Measurements from ENCODE around the gene FBP2. TPM values are rescaled to one million over a fixed set of nuclear protein-coding genes. Genes with fewer than 3 reads are reported as not detected.

Gene FBP2
- not detected in 2 replicates for total RNA-seq (2014; rRNA removed; shearing (Covaris generic))
- total RNA-seq (2022): not detected in 2 replicates
- Bru-seq, nascent RNA: percentile 12 among the genes with signal in this experiment
- not detected for BruChase-seq, experiment 1, labeled RNA remaining after a 6-hour chase
- percentile 9 among the genes with signal in this experiment for BruChase-seq, experiment 2, labeled RNA remaining after a 2-hour chase
- long read RNA-seq, partial matches to known transcripts: 0 of 6 reads
- long read RNA-seq, other reads (novel, unspliced or antisense): 6 of 6 reads

DNA sequence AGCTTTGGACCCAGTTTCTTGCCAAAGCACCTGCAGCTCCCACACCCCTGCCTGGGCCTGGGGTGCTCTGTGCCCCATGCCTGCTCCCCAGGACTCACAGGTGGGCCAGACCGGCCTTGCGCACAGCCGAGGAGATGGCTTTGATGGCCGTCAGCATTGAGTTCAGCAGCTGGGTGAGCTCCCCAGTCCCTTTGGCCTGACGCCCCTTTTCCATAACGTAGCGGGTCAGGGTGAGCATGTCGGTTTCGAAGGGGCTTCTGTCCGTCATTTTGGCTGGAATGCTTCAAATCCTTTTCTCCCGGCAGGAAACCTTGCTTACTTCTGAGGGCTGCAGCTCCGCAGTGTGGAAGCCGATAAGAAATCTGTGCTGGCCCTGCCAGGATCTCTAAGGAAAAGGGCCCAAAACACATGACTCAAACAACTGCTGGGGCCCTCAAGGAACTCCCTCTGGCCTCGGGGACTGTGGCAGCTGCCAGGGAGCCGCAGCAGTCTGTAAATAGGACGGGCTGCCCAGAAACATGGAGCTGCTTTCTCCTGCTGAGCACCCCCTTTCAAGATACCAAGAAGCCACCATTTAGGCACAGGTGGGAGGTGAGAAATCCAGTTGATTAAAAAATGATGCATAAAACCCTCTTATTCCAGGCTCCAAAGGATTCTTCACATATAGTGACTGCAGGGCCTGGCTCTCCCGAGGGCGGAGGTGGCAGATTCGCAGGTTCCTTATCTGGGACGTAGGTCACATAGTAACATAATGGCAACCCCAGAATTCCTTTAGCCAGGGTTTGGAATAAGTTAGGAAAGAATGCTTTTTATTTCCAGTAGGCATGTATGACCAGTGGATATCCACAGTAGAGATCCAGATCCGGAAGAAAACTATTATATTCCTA is at the start of gene FBP2:
FBP2 (minus strand) TSS at position 366 of the 887 bp plus-strand sequence; CDS start at position 268, 98 bp downstream.
- ChIA-PET CTCF (ENCODE audit: unreplicated experiment) (no interaction called here), POLR2A (no interaction called here)
- Histone ChIP-seq H3K4me3 (ENCODE audit: low read depth, low read length, poor library complexity, severe bottlenecking) (no peak within 1 kb of the TSS), H3K27ac (ENCODE audit: low read depth, low read length, poor library complexity, severe bottlenecking) (no peak within 1 kb of the TSS), H3K9me2 (ENCODE audit: insufficient read depth, low read length) (no peaks in the 10 kb centered on the region), H4K20me1 (ENCODE audit: insufficient read depth, low read length) (no peaks in the 10 kb centered on the region), H3K79me2 (ENCODE audit: insufficient read depth, low read depth, low read length) (no peaks in the 10 kb centered on the region), H3K4me1 (ENCODE audit: insufficient read depth, low read length, poor library complexity, severe bottlenecking) (peaks cover 33% of the 10 kb centered on the region), H3K4me2 (ENCODE audit: low read length) (no peak within 1 kb of the TSS), H2AFZ (ENCODE audit: low read length) (no peak within 1 kb of the TSS), H3K36me3 (ENCODE audit: insufficient read depth, low read length) (no peaks in the 10 kb centered on the region), H3K9me3 (ENCODE audit: low read length) (no peaks in the 10 kb centered on the region)
- TF ChIP-seq, protein P1, sequence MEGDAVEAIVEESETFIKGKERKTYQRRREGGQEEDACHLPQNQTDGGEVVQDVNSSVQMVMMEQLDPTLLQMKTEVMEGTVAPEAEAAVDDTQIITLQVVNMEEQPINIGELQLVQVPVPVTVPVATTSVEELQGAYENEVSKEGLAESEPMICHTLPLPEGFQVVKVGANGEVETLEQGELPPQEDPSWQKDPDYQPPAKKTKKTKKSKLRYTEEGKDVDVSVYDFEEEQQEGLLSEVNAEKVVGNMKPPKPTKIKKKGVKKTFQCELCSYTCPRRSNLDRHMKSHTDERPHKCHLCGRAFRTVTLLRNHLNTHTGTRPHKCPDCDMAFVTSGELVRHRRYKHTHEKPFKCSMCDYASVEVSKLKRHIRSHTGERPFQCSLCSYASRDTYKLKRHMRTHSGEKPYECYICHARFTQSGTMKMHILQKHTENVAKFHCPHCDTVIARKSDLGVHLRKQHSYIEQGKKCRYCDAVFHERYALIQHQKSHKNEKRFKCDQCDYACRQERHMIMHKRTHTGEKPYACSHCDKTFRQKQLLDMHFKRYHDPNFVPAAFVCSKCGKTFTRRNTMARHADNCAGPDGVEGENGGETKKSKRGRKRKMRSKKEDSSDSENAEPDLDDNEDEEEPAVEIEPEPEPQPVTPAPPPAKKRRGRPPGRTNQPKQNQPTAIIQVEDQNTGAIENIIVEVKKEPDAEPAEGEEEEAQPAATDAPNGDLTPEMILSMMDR (conservative IDR thresholded peaks at IDR 0.05; ENCODE audit: low read length): no peak
- no peak for TF ChIP-seq EZH2phosphoT487 (IDR thresholded peaks at IDR 0.05; ENCODE audit: borderline replicate concordance, low read depth, low read length)
- intact Hi-C loops (cut with micrococcal nuclease; ENCODE audit: unreplicated experiment): no loop called here
- BruUV-seq (replicated peaks): no TSS peak
- DNase-seq (ENCODE audit: low spot score): no peak

DNA sequence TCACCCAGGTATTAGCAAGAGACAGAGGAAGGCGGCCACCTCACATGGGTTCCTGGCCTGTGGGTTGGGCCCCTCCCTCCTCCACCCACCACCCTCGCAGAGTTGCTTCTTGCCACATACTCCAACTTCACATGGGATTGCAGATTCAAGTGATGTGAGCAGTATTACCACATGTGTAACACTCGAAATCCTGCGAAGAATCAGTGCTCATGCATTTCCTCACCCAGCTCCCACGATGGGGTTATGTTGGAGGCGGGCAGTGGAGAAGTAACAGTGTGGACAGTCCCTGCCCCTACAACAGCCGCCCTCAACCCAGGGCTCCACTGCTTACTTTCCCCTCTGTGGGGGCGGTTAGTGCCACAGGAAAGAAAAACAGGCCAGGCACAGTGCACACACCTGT is 49.6 kb upstream of the FBP2 start:
- intact Hi-C loops (cut with micrococcal nuclease; ENCODE audit: unreplicated experiment): no loop called here
- BruUV-seq (replicated peaks): no TSS peak
- H3K36me3 ChIP-seq (ENCODE audit: insufficient read depth, low read length): no peaks in the 10 kb centered on the region
- DNase-seq (ENCODE audit: low spot score): no peak
- no peaks in the 10 kb centered on the region for H3K4me1 ChIP-seq (ENCODE audit: insufficient read depth, low read length, poor library complexity, severe bottlenecking)
- H3K4me2 ChIP-seq (ENCODE audit: low read length): no peak overlapping the region
- POLR2A ChIA-PET: no interaction called here
- no peak overlapping the region for H3K27ac ChIP-seq (ENCODE audit: low read depth, low read length, poor library complexity, severe bottlenecking)
- TF ChIP-seq, protein P1 (conservative IDR thresholded peaks at IDR 0.05; ENCODE audit: low read length): no peak
- no peak for TF ChIP-seq EZH2phosphoT487 (IDR thresholded peaks at IDR 0.05; ENCODE audit: borderline replicate concordance, low read depth, low read length)
- H2AFZ ChIP-seq (ENCODE audit: low read length): no peak overlapping the region
- no peak overlapping the region for H3K4me3 ChIP-seq (ENCODE audit: low read depth, low read length, poor library complexity, severe bottlenecking)
- no peaks in the 10 kb centered on the region for H3K9me2 ChIP-seq (ENCODE audit: insufficient read depth, low read length)
- H4K20me1 ChIP-seq (ENCODE audit: insufficient read depth, low read length): no peaks in the 10 kb centered on the region
- H3K79me2 ChIP-seq (ENCODE audit: insufficient read depth, low read depth, low read length): no peaks in the 10 kb centered on the region
- CTCF ChIA-PET (ENCODE audit: unreplicated experiment): no interaction called here
- H3K9me3 ChIP-seq (ENCODE audit: low read length): no peaks in the 10 kb centered on the region
